Progenitor cell of endocrine pancreas (in vitro differentiated cells): ENCODE results near the gene TIAL1. TPM values are rescaled to one million over a fixed set of nuclear protein-coding genes. Genes with fewer than 3 reads are reported as not detected.
"Not testable (repeated sequence)": the region's sequence is repeated elsewhere in the genome, so short reads cannot be mapped to it uniquely, and the experiment has no call there.

Experiments
- DNase-seq: peaks from one replicate; pipeline ENCODE4 v3.0.0; 2021; ENCODE audit warnings: low spot score; ENCODE audit not compliant: unreplicated experiment
- H3K27ac Mint-ChIP-seq: 2 replicates; pipeline ENCODE4 v1.8.0; 2021; ENCODE audit warnings: mild to moderate bottlenecking, moderate library complexity, mixed read lengths
- H3K27me3 Mint-ChIP-seq: 2 replicates; pipeline ENCODE4 v1.8.0; 2021; ENCODE audit warnings: mixed read lengths
- H3K36me3 Mint-ChIP-seq: 2 replicates; pipeline ENCODE4 v1.8.0; 2022; ENCODE audit warnings: mixed read lengths; ENCODE audit not compliant: insufficient read depth
- H3K4me1 Mint-ChIP-seq: 2 replicates; pipeline ENCODE4 v1.8.0; 2021; ENCODE audit warnings: low read depth, mixed read lengths
- H3K4me3 Mint-ChIP-seq: 2 replicates; pipeline ENCODE4 v1.8.0; 2021; ENCODE audit warnings: low read depth, mild to moderate bottlenecking, moderate library complexity, mixed read lengths
- H3K9me3 Mint-ChIP-seq: 2 replicates; pipeline ENCODE4 v1.8.0; 2021; ENCODE audit warnings: low read depth, mixed read lengths
- total RNA-seq: library from RNA; stranded (reverse); gene quantifications from 2 replicates; pipeline ENCODE4 v1.2.1, GENCODE V29; 2021
- TF ChIP-seq, protein P1 (sequence below): fragments of 200-600 bp; sonication (generic); IDR thresholded peaks from one replicate; pipeline ENCODE4 v1.5.0; 2021; ENCODE audit warnings: antibody characterized with exemption, mild to moderate bottlenecking; ENCODE audit not compliant: unreplicated experiment

The TIAL1 gene
- total RNA-seq, 1 donor from 2014 or later, result 189 TPM

DNA sequence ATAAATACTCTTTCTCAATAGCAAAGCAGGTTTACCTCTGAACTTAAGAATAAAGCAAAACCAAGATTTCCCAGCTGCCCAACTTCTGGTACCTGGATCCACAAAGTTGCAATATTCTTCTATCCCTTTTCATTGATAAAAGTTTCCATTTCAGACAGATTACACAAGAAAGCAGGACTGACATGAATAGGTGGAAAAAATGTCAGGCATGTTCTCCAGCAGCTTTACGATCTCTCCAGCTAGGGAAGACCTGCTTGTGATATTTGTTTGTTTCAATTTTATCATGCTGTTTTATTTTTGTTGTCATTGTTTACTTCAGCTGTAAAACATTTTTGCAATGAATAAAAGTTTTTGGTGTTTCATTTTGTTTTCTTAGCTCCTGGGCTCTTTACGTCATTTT, 63.3 kb downstream of the TIAL1 start:
- H3K36me3 Mint-ChIP-seq, result no peaks in the 10 kb centered on the region
- no peak for DNase-seq
- TF ChIP-seq, protein P1, sequence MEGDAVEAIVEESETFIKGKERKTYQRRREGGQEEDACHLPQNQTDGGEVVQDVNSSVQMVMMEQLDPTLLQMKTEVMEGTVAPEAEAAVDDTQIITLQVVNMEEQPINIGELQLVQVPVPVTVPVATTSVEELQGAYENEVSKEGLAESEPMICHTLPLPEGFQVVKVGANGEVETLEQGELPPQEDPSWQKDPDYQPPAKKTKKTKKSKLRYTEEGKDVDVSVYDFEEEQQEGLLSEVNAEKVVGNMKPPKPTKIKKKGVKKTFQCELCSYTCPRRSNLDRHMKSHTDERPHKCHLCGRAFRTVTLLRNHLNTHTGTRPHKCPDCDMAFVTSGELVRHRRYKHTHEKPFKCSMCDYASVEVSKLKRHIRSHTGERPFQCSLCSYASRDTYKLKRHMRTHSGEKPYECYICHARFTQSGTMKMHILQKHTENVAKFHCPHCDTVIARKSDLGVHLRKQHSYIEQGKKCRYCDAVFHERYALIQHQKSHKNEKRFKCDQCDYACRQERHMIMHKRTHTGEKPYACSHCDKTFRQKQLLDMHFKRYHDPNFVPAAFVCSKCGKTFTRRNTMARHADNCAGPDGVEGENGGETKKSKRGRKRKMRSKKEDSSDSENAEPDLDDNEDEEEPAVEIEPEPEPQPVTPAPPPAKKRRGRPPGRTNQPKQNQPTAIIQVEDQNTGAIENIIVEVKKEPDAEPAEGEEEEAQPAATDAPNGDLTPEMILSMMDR, result no peak
- no peak overlapping the region for H3K4me3 Mint-ChIP-seq
- no peaks in the 10 kb centered on the region for H3K4me1 Mint-ChIP-seq
- H3K27me3 Mint-ChIP-seq, result peaks cover 28% of the 10 kb centered on the region
- no peaks in the 10 kb centered on the region for H3K9me3 Mint-ChIP-seq
- H3K27ac Mint-ChIP-seq, result no peak overlapping the region

DNA sequence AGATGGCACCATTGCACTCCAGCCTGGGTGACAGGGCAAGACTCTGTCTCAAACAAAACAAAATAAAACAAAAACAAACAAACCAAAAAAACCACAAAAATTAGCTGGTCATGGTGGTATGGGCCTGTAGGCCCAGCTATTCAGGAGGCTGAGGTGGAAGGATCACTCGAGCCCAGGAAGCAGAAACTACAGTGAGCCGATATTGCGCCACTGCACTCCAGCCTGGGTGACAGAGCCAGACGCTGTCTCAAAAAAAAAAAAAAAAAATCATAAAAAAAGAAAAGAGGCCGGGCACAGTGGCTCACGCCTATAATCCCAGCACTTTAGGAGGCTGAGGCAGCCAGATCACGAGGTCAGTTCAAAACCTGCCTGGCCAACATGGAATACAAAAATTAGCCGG, 64.0 kb downstream of the TIAL1 start:
- H3K36me3 Mint-ChIP-seq, H3K4me3 Mint-ChIP-seq, H3K27ac Mint-ChIP-seq, H3K9me3 Mint-ChIP-seq, DNase-seq, H3K4me1 Mint-ChIP-seq: not testable (repeated sequence)
- peaks cover 22% of the 10 kb centered on the region for H3K27me3 Mint-ChIP-seq

DNA sequence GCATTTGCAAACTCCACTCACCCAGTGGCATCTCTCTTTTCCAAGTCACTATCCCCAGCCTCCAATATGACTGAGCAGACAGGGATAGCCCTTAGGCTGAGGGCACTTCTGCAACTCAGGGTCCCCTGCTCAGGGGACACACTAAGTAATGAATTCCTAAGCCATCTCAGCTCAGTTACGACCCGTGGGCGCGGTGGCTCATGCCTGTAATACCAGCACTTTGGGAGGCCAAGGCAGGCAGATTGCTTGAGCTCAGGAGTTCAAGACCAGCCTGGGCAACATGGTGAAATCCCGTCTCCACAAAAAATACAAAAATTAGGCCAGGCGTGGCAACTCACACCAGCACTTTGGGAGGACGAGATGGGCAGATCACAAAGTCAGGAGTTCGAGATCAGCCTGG, 64.5 kb downstream of the TIAL1 start:
- peaks cover 17% of the 10 kb centered on the region for H3K27me3 Mint-ChIP-seq
- not testable (repeated sequence) for H3K4me1 Mint-ChIP-seq, H3K27ac Mint-ChIP-seq, DNase-seq, H3K9me3 Mint-ChIP-seq, H3K36me3 Mint-ChIP-seq, H3K4me3 Mint-ChIP-seq

- H3K4me3 Mint-ChIP-seq, result no peak overlapping the region
- no peak for DNase-seq
- TF ChIP-seq, protein P1, result no peak
- no peak overlapping the region for H3K27ac Mint-ChIP-seq
- no peaks in the 10 kb centered on the region for H3K4me1 Mint-ChIP-seq
- peaks cover 12% of the 10 kb centered on the region for H3K27me3 Mint-ChIP-seq
- no peaks in the 10 kb centered on the region for H3K9me3 Mint-ChIP-seq
- no peaks in the 10 kb centered on the region for H3K36me3 Mint-ChIP-seq
Measured at GRCh38 chr10:119531067-119531466, 65.7 kb downstream of the TIAL1 start.

- not testable (repeated sequence) for H3K4me3 Mint-ChIP-seq, H3K4me1 Mint-ChIP-seq, H3K27me3 Mint-ChIP-seq, DNase-seq, H3K9me3 Mint-ChIP-seq, H3K27ac Mint-ChIP-seq, H3K36me3 Mint-ChIP-seq
Measured at GRCh38 chr10:119528663-119529237, 68.0 kb downstream of the TIAL1 start.

DNA sequence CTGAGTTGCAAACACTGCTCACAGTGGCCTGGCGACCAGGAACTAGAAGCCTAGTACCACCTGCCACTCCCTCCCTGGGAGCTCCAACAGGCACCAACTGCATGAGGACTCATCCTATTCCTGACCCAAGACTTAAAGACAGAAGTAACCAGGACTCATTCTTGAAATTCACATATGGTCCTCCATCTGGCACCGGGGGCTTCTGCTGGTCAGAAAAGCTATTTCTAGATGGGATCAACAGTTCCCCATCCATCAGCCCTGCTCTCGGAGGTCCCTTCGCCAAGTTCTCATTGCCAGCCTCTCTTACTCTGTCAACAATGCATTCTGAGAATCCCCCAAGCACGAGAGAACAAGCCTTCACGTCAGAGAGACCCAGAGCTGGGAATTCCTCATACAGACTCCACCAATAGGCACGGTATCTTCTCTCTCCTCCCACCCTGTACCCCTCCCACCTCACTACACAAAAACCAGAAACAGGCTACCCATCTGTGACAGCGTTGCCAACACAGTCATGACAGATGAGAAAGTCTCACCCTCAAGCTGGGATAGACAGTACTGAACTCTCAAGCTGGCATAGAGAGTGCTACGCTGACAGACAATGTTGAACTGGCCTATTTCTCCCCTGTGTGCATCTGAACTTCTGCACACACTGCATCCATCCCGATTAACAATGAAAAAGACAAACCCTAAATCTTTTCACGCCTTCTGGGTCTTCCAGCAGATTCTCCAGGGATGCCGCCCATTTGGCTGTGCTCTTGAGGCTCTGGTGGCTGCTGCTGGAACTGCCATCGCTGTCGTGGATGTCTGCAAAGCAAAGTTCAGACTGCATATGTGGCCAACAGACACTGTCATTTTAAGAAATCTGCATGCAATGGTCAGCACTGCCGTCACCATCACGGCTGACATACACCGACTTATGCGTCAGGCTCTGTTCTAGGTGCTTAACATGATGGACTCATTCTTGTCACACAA, 69.9 kb downstream of the TIAL1 start:
- Mint-ChIP-seq H3K4me3 (no peak overlapping the region), H3K9me3 (no peaks in the 10 kb centered on the region), H3K36me3 (no peaks in the 10 kb centered on the region), H3K27ac (no peak overlapping the region), H3K4me1 (no peaks in the 10 kb centered on the region), H3K27me3 (peaks cover 4% of the 10 kb centered on the region)
- TF ChIP-seq, protein P1, result peak; percentile 31
- DNase-seq, result no peak

DNA sequence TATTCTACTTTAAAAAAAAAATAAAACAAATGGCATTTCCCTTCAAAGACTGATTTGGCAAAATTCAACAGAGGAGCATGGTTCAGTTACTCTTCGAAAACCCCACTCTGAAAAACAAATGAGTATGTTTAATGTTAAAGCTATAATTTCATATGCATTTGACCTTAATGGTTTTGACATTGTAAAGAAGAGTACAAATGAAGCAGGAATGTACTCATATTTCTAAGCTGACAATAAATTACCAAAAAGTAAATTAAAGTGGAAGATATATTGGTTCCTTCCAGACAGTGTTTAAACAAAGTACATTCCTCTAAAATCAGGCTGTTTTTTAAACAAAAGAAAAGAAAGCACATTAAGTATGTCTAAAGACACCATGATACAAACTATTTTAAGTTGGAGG, 70.6 kb downstream of the TIAL1 start:
- DNase-seq, result no peak
- H3K4me1 Mint-ChIP-seq, result no peaks in the 10 kb centered on the region
- TF ChIP-seq, protein P1, result no peak
- no peak overlapping the region for H3K27ac Mint-ChIP-seq
- H3K9me3 Mint-ChIP-seq, result no peaks in the 10 kb centered on the region
- no peak overlapping the region for H3K4me3 Mint-ChIP-seq
- peaks cover 4% of the 10 kb centered on the region for H3K27me3 Mint-ChIP-seq
- H3K36me3 Mint-ChIP-seq, result no peaks in the 10 kb centered on the region
